ENCODE measurements around the gene GALNT14. TPM values are rescaled to one million over a fixed set of nuclear protein-coding genes. Genes with fewer than 3 reads are reported as not detected.

Gene GALNT14
- total RNA-seq, 4 donors from 2014 or later = 0.15 to 0.62 (median 0.35) TPM; not detected in 1

DNA sequence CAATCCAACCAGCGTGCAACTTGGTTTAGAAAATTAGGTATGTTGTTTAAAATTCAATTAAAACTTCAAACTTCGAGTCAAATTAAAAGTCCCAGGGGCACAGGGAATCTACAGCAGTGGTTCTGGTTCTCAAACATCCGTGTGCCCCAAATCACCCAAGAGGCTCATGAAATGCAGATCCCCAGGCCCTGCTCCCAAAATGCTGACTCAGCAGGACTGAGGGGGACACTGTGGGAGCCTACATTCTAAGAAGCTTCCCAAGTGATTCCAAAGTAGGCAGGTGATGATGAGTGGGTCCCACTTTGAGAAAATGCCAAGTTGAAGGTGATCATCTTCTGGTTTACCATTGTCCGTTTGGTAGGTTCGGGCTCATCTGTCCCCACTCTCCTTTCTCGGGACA, 82.3 kb downstream of the GALNT14 start:
- WGBS, 2 donors (ENCODE audit: low coverage in 1 of 2) = 72 to 100% methylated on average over 3 of the region's 6 CpGs
- Histone ChIP-seq H3K27me3 (no peaks in the 10 kb centered on the region), H3K4me1 (no peaks in the 10 kb centered on the region), H3K27ac (no peak overlapping the region), H3K9me3 (no peaks in the 10 kb centered on the region), H3K36me3 (no peaks in the 10 kb centered on the region), H3K4me3 (no peak overlapping the region)
- TF ChIP-seq POLR2A (IDR thresholded peaks at IDR 0.05) (no peak), EP300 (IDR thresholded peaks at IDR 0.05) (no peak), POLR2AphosphoS5 (IDR thresholded peaks at IDR 0.05) (no peak)
- TF ChIP-seq, protein P1, sequence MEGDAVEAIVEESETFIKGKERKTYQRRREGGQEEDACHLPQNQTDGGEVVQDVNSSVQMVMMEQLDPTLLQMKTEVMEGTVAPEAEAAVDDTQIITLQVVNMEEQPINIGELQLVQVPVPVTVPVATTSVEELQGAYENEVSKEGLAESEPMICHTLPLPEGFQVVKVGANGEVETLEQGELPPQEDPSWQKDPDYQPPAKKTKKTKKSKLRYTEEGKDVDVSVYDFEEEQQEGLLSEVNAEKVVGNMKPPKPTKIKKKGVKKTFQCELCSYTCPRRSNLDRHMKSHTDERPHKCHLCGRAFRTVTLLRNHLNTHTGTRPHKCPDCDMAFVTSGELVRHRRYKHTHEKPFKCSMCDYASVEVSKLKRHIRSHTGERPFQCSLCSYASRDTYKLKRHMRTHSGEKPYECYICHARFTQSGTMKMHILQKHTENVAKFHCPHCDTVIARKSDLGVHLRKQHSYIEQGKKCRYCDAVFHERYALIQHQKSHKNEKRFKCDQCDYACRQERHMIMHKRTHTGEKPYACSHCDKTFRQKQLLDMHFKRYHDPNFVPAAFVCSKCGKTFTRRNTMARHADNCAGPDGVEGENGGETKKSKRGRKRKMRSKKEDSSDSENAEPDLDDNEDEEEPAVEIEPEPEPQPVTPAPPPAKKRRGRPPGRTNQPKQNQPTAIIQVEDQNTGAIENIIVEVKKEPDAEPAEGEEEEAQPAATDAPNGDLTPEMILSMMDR (IDR thresholded peaks at IDR 0.05) = no peak
- no peak for ATAC-seq

DNA sequence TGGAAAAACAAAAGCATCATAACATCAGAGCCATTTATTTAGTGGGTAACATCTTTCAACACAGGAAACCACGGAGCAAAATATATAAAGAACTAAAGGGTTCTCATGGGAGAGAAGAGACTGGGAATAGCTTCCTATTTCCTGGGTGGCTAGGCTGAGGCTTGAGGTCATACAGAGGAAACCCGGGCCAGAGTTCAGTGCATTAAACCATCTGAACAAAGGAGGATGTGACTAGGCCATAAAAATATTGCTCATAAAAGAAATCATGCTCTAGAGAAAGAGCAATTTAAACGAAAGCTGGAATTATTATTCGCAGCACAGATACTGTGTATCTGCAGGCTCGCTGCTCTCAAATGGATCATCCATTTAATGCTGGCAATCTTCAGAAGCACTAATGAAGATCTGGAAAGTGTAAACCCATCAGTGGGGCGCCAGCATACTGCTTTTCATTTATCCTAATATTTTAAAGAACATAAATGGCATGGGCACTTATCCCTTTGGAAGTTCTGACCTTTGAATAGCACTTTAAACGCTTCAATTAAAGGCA, 83.3 kb downstream of the GALNT14 start:
- Histone ChIP-seq H3K4me3 (no peak overlapping the region), H3K9me3 (no peaks in the 10 kb centered on the region), H3K4me1 (no peaks in the 10 kb centered on the region), H3K27ac (no peak overlapping the region), H3K27me3 (no peaks in the 10 kb centered on the region), H3K36me3 (no peaks in the 10 kb centered on the region)
- TF ChIP-seq POLR2A (IDR thresholded peaks at IDR 0.05) (no peak), EP300 (IDR thresholded peaks at IDR 0.05) (no peak), POLR2AphosphoS5 (IDR thresholded peaks at IDR 0.05) (no peak)
- TF ChIP-seq, protein P1 (IDR thresholded peaks at IDR 0.05) = no peak
- 63 to 66% methylated on average over 7 of the region's 7 CpGs for WGBS, 2 donors (ENCODE audit: low coverage in 1 of 2)
- no peak for ATAC-seq

DNA sequence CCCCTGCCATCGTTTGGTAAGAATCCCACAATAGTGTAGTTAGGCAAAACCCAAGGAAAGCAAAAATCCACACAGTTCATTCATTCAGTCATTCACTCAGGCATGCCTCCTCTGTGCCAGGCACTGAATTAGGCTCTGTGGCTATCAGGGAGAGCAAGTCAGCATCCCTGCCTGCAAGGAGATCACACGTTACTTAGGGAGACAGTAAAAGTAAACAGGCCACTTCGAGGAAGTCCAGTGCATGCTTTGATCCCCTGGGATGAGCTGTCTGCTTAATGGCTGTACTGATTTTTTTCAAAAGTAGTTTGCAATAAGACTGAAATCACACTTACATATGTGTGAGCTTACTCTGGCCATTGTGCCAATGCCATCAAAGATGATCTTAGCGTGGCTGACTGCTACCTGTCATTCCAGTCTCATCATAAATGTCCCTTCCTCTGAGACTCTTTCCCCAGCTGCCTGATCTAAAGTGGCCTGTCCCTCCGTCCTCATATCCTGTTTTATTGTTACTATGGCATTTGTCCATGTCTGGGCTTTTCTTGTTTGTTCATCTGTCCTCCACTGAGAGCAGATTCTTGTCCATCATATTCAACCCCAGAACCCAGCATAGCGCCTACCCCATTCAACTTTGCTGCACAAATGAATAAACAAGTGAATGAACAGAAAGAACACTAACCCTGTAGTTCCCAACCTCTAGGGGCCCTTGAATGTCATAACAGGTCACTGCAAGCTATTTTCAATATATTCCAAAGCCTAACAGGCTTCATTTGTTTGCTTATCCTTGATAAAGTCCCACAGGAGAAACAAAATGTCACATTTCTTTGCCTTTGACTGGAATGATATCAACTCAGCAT, 84.1 kb downstream of the GALNT14 start:
- 61 to 65% methylated on average over 5 to 6 of the region's 6 CpGs for WGBS, 2 donors (ENCODE audit: low coverage in 1 of 2)
- no peak for ATAC-seq
- no peaks in the 10 kb centered on the region for H3K9me3 ChIP-seq
- H3K4me3 ChIP-seq = no peak overlapping the region
- no peak overlapping the region for H3K27ac ChIP-seq
- no peaks in the 10 kb centered on the region for H3K36me3 ChIP-seq
- no peak for TF ChIP-seq POLR2A (IDR thresholded peaks at IDR 0.05)
- TF ChIP-seq, protein P1 (IDR thresholded peaks at IDR 0.05) = no peak
- no peak for TF ChIP-seq POLR2AphosphoS5 (IDR thresholded peaks at IDR 0.05)
- no peak for TF ChIP-seq EP300 (IDR thresholded peaks at IDR 0.05)
- no peaks in the 10 kb centered on the region for H3K4me1 ChIP-seq
- H3K27me3 ChIP-seq = no peaks in the 10 kb centered on the region

DNA sequence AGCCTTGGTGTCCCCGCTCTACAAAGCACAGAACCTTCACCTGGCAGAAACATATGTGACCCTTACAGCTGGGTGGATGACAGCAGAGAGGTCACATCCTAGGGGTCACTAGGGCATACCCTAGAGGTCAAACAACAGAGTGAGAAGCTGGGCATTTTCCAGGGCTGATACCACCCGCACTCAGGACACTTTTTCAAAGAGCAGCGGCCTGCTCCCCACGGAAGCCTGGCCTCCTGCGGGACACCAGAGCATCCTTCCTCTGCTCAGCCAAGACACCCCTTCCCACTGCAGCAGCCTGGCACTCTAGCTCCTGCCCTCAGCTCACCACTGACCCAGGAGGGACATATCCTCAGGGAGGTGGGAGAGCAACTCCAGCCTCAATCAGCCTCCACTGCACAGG, 86.0 kb downstream of the GALNT14 start:
- ATAC-seq = no peak
- no peaks in the 10 kb centered on the region for H3K4me1 ChIP-seq
- no peaks in the 10 kb centered on the region for H3K27me3 ChIP-seq
- no peaks in the 10 kb centered on the region for H3K36me3 ChIP-seq
- H3K27ac ChIP-seq = no peak overlapping the region
- TF ChIP-seq EP300 (IDR thresholded peaks at IDR 0.05) (no peak), POLR2AphosphoS5 (IDR thresholded peaks at IDR 0.05) (no peak), POLR2A (IDR thresholded peaks at IDR 0.05) (no peak)
- TF ChIP-seq, protein P1 (IDR thresholded peaks at IDR 0.05) = no peak
- H3K4me3 ChIP-seq = no peak overlapping the region
- no peaks in the 10 kb centered on the region for H3K9me3 ChIP-seq
- 80% methylated on average over 1 of the region's 5 CpGs; no CpG with 5 or more reads in 1 of the 2 donors for WGBS, 2 donors (ENCODE audit: low coverage in 1 of 2)

Data from gastroesophageal sphincter (tissue), 4 donors.